OCI-LY3 (cell line): Measurements from ENCODE around the gene MAGI1.

ENCODE experiments used
- H2AFZ ChIP-seq: fragments of 200-600, 300-600 bp; shearing (Covaris generic); 2 replicates; pipeline ENCODE4 v1.6.0; 2014; ENCODE audit warnings: antibody characterized with exemption, low read depth, low read length
- H3K27ac ChIP-seq: fragments of 200-600, 300-600 bp; sonication (generic); 2 replicates; pipeline ENCODE4 v1.5.1; 2014; ENCODE audit warnings: mild to moderate bottlenecking, low read length, moderate library complexity, mixed read lengths
- H3K27me3 ChIP-seq: fragments of 200-600, 300-600 bp; sonication (generic); 2 replicates; pipeline ENCODE4 v1.6.1; 2014; ENCODE audit warnings: low read depth, low read length, mixed read lengths
- H3K36me3 ChIP-seq: fragments of 200-600, 300-600 bp; sonication (generic); replicated peaks from 2 replicates; pipeline ENCODE3; 2014; ENCODE audit warnings: low read depth, low read length, mixed read lengths
- H3K4me1 ChIP-seq: fragments of 300-600, 200-600 bp; sonication (generic); 2 replicates; pipeline ENCODE4 v1.6.1; 2014; ENCODE audit warnings: low read length, mixed read lengths
- H3K4me2 ChIP-seq: fragments of 200-600, 300-600 bp; sonication (generic); 2 replicates; pipeline ENCODE4 v1.6.1; 2014; ENCODE audit warnings: low read length, mixed read lengths
- H3K4me3 ChIP-seq: fragments of 300-600, 200-600 bp; sonication (generic); 2 replicates; pipeline ENCODE4 v1.5.1; 2014; ENCODE audit warnings: antibody characterized with exemption, mild to moderate bottlenecking, low read length, moderate library complexity
- H3K79me2 ChIP-seq: fragments of 300-600, 200-600 bp; shearing (Covaris generic); 2 replicates; pipeline ENCODE4 v1.6.1; 2014; ENCODE audit warnings: mild to moderate bottlenecking, low read length, mixed read lengths
- H3K9ac ChIP-seq: fragments of 300-600, 200-600 bp; shearing (Covaris generic); 2 replicates; pipeline ENCODE4 v1.6.0; 2014; ENCODE audit warnings: mild to moderate bottlenecking, low read length, moderate library complexity
- H3K9me3 ChIP-seq: fragments of 200-600, 300-600 bp; shearing (Covaris generic); 2 replicates; pipeline ENCODE4 v1.6.1; 2014; ENCODE audit warnings: low read length, mixed read lengths; ENCODE audit not compliant: insufficient read depth
- H4K20me1 ChIP-seq: fragments of 200-600, 300-600 bp; sonication (generic); 2 replicates; pipeline ENCODE4 v1.6.1; 2016; ENCODE audit warnings: low read length, mixed read lengths; ENCODE audit not compliant: insufficient read depth
- EZH2phosphoT487 ChIP-seq: fragments of 200-600 bp; shearing (Covaris generic); IDR thresholded peaks from 2 replicates; pipeline ENCODE4 v1.6.1; 2018; ENCODE audit warnings: antibody characterized with exemption, mixed run types, low read depth
- TF ChIP-seq, protein P1 (sequence below): fragments of 200-600, 300-600 bp; sonication (generic); IDR thresholded peaks from 2 replicates; pipeline ENCODE4 v1.5.1; 2014; ENCODE audit warnings: antibody characterized with exemption, low read length, low read depth

MAGI1 gene

DNA sequence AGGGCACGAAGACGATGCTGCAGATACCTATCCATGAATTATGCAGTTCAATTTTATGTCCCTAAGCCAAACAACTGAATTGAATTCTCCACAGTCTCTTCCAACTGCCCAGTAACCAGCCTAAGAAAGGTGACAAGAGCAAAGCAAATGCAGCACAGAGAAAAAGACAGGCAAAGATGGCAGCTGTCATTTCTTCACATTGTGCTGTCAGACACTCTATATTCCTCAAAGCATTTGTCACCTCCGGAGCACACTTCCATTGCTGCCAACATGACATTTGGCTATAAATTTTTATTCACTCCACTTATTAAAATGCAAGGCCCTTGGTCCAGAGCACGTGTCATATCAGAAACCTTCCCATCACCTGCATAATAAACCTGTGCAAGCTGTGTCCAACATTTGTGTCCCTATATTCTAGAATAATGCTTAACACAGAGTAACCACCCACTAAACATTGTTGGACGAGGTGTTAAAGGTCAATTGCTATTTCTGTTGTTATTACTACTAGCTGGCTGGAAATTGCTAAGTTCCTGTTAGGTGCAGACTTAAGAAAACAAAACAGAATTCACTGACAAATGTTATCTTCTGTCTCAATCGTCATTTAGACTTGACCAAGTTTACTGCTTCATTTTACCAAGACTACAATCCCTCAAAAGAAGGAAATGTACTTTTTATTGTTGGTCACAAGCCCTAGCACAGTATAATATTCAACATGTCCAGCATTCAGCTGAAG is 89.7 kb downstream of the MAGI1 start:
- no peak for TF ChIP-seq EZH2phosphoT487
- Histone ChIP-seq H2AFZ (no peak overlapping the region), H3K4me3 (no peak overlapping the region), H4K20me1 (no peaks in the 10 kb centered on the region), H3K27ac (no peak overlapping the region), H3K9ac (no peak overlapping the region), H3K36me3 (no peaks in the 10 kb centered on the region), H3K9me3 (no peaks in the 10 kb centered on the region), H3K4me2 (no peak overlapping the region), H3K79me2 (no peaks in the 10 kb centered on the region), H3K4me1 (peaks cover 33% of the 10 kb centered on the region), H3K27me3 (no peaks in the 10 kb centered on the region)

- no peaks in the 10 kb centered on the region for H3K79me2 ChIP-seq
- no peak overlapping the region for H3K27ac ChIP-seq
- no peak overlapping the region for H2AFZ ChIP-seq
Observed at GRCh38 chr3:65946438-65946837, 92.3 kb downstream of the MAGI1 start.

DNA sequence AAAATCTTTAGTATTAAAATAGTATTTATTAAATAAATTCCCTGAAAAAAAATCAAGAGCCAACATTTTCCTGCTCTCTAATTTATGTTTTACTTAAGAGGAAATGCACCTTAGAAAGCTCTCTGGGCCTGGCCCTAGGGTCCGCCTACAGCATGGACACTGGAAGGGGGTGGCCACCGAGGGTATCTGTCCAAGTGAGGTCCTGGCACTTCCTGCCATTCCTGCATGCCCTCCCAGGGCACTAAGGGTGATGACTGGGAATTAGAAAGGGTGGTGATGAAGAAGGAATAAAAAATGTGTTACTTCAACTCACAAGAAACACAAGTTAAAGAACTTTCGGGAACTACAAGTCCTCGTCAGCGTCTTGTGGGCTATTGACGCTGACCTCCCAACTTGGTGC is 92.8 kb downstream of the MAGI1 start:
- no peak overlapping the region for H3K9ac ChIP-seq
- no peak overlapping the region for H3K27ac ChIP-seq
- no peak overlapping the region for H2AFZ ChIP-seq
- TF ChIP-seq, protein P1, sequence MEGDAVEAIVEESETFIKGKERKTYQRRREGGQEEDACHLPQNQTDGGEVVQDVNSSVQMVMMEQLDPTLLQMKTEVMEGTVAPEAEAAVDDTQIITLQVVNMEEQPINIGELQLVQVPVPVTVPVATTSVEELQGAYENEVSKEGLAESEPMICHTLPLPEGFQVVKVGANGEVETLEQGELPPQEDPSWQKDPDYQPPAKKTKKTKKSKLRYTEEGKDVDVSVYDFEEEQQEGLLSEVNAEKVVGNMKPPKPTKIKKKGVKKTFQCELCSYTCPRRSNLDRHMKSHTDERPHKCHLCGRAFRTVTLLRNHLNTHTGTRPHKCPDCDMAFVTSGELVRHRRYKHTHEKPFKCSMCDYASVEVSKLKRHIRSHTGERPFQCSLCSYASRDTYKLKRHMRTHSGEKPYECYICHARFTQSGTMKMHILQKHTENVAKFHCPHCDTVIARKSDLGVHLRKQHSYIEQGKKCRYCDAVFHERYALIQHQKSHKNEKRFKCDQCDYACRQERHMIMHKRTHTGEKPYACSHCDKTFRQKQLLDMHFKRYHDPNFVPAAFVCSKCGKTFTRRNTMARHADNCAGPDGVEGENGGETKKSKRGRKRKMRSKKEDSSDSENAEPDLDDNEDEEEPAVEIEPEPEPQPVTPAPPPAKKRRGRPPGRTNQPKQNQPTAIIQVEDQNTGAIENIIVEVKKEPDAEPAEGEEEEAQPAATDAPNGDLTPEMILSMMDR = no peak
- TF ChIP-seq EZH2phosphoT487 = no peak
- no peak overlapping the region for H3K4me3 ChIP-seq
- no peaks in the 10 kb centered on the region for H3K9me3 ChIP-seq
- H3K79me2 ChIP-seq = no peaks in the 10 kb centered on the region
- H3K4me1 ChIP-seq = peaks cover 19% of the 10 kb centered on the region
- H3K27me3 ChIP-seq = no peaks in the 10 kb centered on the region
- no peaks in the 10 kb centered on the region for H4K20me1 ChIP-seq
- H3K4me2 ChIP-seq = peak overlapping the region; percentile 36
- H3K36me3 ChIP-seq = no peaks in the 10 kb centered on the region

More at GRCh38 chr3:65946438-65946837, 92.3 kb downstream of the MAGI1 start:
- H3K4me2 ChIP-seq = peak overlapping the region; percentile 36
- no peak overlapping the region for H3K9ac ChIP-seq
- H3K4me3 ChIP-seq = no peak overlapping the region
- H3K4me1 ChIP-seq = peaks cover 19% of the 10 kb centered on the region
- no peaks in the 10 kb centered on the region for H3K27me3 ChIP-seq
- no peaks in the 10 kb centered on the region for H4K20me1 ChIP-seq
- H3K36me3 ChIP-seq = no peaks in the 10 kb centered on the region
- TF ChIP-seq EZH2phosphoT487 = no peak
- TF ChIP-seq, protein P1 = no peak
- H3K9me3 ChIP-seq = no peaks in the 10 kb centered on the region

- H3K27ac ChIP-seq = peak overlapping the region; percentile 37; the same call in 1 of the 2 replicates
- peak overlapping the region; percentile 36 for H3K4me2 ChIP-seq
- TF ChIP-seq, protein P1 = no peak
- TF ChIP-seq EZH2phosphoT487 = no peak
Observed at GRCh38 chr3:65945480-65945879, 93.2 kb downstream of the MAGI1 start.

More at GRCh38 chr3:65945480-65945879, 93.2 kb downstream of the MAGI1 start:
- H3K9me3 ChIP-seq = no peaks in the 10 kb centered on the region
- H3K9ac ChIP-seq = no peak overlapping the region
- no peaks in the 10 kb centered on the region for H4K20me1 ChIP-seq
- H3K4me3 ChIP-seq = no peak overlapping the region
- peaks cover 19% of the 10 kb centered on the region for H3K4me1 ChIP-seq
- no peaks in the 10 kb centered on the region for H3K27me3 ChIP-seq
- H3K36me3 ChIP-seq = no peaks in the 10 kb centered on the region
- H2AFZ ChIP-seq = no peak overlapping the region
- no peaks in the 10 kb centered on the region for H3K79me2 ChIP-seq
